ENCODE data around the gene SAP30BP.

The SAP30BP gene

DNA sequence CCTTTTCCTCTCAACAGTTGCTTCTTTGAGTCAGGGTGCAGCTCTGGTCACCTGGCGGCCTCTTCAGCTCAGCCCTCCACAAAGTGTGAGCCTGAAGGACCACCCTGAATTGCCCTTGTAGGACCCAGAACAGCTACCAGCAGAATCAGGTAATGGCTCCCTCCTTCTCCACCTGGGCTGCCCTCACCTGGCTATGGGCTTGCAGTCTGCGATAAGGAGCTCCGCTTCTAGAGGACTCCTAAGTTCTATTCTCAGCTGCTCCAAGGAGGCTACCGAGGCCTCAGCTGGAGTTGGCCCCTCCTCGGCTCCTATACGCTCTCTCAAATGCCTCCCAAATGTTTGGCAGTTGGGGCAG lies 20.5 kb upstream of the SAP30BP start:
- DNase-seq, result no peak

GRCh38 chr17:75647061-75647460 lies 20.1 kb upstream of the SAP30BP start:
- peak in 14 of 56 donors; percentile 30 to 59 (median 40) for DNase-seq

- DNase-seq, result no peak
Observed at GRCh38 chr17:75647921-75648320, 19.2 kb upstream of the SAP30BP start.

- no peak for DNase-seq
Observed at GRCh38 chr17:75649687-75650086, 17.5 kb upstream of the SAP30BP start.

DNA sequence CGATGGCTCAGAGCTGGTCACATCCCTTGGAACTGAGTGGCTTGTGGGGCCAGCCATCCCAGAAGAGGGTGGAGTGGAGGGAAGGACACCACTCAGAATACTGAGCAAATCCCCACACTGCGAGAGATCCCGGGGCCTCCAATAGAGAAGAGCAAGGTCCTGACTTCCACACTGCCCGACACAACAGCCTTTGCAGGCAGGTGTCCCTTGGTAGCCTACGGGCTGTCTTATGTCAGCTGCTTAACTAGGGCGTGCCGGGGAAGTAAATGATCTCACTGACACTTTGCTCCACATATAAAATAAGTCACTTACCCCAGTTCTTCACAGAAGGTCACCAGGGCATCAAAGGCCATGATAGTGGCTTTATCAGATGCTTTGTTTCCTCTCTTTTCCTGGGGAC lies 16.3 kb upstream of the SAP30BP start:
- DNase-seq, result no peak

- DNase-seq, result no peak
Observed at GRCh38 chr17:75652341-75652740, 14.8 kb upstream of the SAP30BP start.

DNA sequence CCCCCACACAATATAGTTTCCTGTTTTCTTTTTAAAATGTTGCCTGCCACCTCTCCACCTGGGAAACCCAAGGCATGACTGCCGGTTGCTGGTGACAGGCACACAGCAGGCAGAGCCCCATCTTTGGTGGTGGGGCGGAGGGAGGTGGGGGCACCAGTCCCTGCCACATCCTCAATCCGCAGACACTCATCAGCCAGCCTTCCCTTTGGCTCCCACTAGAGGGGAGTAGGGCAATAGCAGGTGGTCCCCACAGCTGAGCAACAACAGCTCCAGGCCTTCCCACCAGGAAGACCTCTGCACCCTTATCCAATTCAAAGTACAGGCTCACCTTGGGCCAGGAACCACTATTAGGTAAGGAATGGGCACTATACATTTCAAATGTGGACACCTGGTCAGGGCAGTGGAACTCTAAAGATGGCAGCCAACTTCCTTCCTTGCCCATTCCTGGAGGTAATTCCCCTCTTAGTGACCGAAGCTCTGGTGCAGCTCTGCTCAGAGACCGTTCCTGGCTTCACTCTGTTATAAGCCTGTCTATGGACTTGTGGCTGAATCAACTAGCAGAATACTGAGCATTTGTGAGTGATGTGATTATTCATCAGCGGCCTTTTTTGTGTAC lies 14.1 kb upstream of the SAP30BP start:
- peak in 12 of 56 donors; percentile 9 to 55 (median 32) for DNase-seq

GRCh38 chr17:75654176-75654575 lies 13.0 kb upstream of the SAP30BP start:
- peak in 13 of 56 donors; percentile 19 to 67 (median 44) for DNase-seq

GRCh38 chr17:75658237-75658636 lies 8.9 kb upstream of the SAP30BP start:
- DNase-seq, result no peak

GRCh38 chr17:75661531-75661930 lies 5.6 kb upstream of the SAP30BP start:
- DNase-seq, result peak in 32 of 56 donors; percentile 26 to 89 (median 62)

GRCh38 chr17:75662511-75662910 lies 4.6 kb upstream of the SAP30BP start:
- DNase-seq, result no peak

GRCh38 chr17:75664099-75664549 lies 3.0 kb upstream of the SAP30BP start:
- no peak for DNase-seq

DNA sequence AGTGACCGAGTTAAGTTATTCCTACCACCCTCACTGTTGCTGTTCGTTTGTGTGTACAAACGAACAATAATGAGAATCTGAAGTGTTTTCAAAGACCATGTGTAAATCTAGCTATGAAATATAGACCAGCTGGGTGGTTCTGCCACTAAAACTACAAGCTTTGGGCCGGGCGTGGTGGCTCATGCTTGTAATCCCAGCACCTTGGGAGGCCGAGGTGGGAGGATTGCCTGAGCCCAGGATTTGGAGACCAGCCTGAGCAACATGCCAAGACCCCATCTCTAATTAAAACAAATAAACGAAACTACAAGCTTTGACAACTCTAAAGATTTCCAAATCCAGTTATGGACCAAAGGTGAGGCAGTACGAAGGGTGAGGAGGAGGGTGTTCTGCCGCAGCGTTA lies 1.2 kb upstream of the SAP30BP start:
- no peak for DNase-seq

- no peak for DNase-seq
Observed at GRCh38 chr17:75667825-75668224, 687 bp downstream of the SAP30BP start.

DNA sequence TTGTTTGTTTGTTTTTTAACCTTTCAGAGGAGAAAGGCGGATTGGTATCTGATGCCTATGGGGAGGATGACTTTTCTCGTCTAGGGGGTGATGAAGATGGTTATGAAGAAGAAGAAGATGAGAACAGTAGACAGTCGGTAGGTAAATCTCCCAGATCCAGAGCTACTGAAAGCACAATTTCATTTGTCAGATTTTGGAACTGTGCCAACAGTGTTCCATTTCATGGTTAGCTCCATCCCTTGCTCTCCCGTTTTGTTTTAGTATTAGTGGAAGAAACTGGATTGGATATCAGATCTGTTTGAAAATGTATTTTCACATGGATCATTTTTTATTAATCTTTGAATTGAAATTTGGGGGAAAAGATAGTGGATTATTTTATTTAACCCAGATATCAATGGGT lies 1.4 kb downstream of the SAP30BP start:
- DNase-seq, result no peak

GRCh38 chr17:75670868-75671267 lies 3.7 kb downstream of the SAP30BP start:
- DNase-seq, result no peak

DNA sequence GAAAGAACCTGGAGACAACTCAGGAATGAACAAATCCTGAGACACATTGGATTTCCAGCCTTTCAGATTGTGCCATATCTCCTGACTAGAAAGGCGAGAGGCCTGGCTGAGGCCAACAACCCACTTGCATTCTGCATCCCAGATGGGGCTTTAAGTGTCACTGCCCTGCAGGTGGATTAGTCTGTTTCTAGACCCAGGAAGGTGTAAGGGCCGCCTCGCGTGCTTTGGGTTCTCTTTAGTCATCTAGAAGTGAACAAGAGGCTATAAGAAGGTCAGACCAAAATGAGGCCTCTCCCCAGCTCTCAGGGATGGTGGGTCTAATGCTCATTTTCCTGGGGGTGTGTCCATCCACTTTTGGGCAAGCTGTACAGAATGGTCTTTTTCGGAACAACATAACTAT lies 4.9 kb downstream of the SAP30BP start:
- DNase-seq, result no peak

DNA sequence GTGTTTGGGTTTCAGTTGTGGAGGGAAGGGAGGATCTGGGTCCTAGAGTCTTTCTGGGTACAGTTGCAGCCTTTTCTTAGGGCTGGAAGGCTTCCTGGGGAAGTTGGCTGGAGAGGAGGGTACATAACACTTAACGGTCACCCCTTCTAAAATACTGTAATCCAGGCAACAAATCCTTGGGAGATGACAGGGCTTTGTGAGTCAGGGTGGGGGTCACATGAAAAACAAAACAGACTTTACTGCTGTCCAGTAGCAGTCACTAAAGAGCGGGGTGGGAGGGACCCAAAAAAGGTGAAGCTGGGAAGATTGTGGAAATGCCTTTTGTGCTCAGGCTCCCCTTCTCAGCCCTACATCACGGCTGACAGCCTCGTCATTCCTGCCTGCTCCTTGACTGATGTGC lies 6.3 kb downstream of the SAP30BP start:
- DNase-seq, result no peak

DNA sequence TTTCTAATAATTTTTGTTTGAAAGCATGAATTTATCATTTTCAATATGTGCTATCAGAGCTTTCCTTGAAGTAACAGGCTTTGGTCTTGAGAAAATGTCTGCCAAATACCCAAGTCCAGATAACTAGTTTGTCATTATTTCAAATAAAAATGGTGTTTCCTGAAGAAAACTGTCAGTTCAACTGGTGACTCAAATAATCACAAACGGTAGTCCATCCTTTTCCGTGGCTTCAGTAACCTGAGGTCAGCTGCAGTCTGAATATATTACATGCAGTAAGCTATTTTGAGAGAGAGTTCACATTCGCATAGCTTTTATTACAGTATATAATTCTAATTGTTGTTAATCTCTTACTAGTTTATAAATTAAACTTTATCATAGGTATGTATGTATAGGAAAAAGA lies 9.3 kb downstream of the SAP30BP start:
- DNase-seq, result no peak

GRCh38 chr17:75679706-75680211 lies 12.6 kb downstream of the SAP30BP start:
- DNase-seq, result peak in 14 of 56 donors; percentile 12 to 58 (median 30)

- no peak for DNase-seq
Observed at GRCh38 chr17:75680431-75680830, 13.3 kb downstream of the SAP30BP start.

GRCh38 chr17:75681289-75681688 lies 14.2 kb downstream of the SAP30BP start:
- DNase-seq, result no peak

DNA sequence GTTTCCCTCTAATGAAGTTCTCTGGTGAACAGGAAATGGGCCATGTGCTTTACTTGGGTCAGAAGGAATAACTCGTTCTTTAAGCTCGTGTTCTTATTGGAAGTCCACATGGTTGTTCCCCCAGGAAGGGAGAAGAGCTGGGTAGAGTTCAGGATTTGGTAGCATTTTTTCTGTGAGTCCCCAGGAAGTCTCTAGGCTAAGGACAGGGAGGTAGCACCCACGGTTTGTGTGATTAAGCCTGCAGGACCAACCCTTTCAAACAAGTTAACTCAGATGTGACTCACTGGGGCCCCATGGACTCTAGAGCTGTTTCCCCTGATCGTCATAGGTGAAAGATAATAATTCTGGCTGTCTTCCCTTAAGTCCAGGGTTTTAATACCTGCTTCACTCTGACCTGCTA lies 16.4 kb downstream of the SAP30BP start:
- DNase-seq, result no peak

- DNase-seq, result no peak
Observed at GRCh38 chr17:75684249-75684648, 17.1 kb downstream of the SAP30BP start.
